Heart right ventricle (tissue), 16 donors: ENCODE results near the gene PTCD2. TPM values are rescaled to one million over a fixed set of nuclear protein-coding genes. Genes with fewer than 3 reads are reported as not detected.

ENCODE experiments used
- ATAC-seq, 8 donors: fragments of 200-7000 bp; cut with Tn5 transposase; one replicate each; pipeline ENCODE4 v1.9.1; 2020; ENCODE audit warnings: mild to moderate bottlenecking in 8 of 8, moderate library complexity in 8 of 8, moderate number of reproducible peaks in 1 of 8
- DNase-seq, 2 donors: peaks; one replicate each; pipeline ENCODE4 v3.0.0-alpha.2; 2020
- H3K27ac ChIP-seq, 10 donors: fragments of 200-600 bp; sonication (generic) in 2 of 10; one replicate each; pipeline versions ENCODE4 v1.5.0 to v1.8.0; 2020 to 2022; ENCODE audit warnings: mild to moderate bottlenecking in 3 of 10
- H3K27me3 ChIP-seq, 7 donors: fragments of 200-600 bp; one replicate each; pipeline ENCODE4 v1.8.0; 2021 to 2022; ENCODE audit warnings: mild to moderate bottlenecking in 2 of 7
- H3K36me3 ChIP-seq, 9 donors: fragments of 200-600 bp; sonication (generic) in 1 of 9; one replicate each; pipeline versions ENCODE4 v1.5.0 to v1.8.0; 2020 to 2022; ENCODE audit warnings: mild to moderate bottlenecking in 2 of 9
- H3K4me1 ChIP-seq, 9 donors: fragments of 200-600 bp; sonication (generic) in 1 of 9; one replicate each; pipeline versions ENCODE4 v1.5.0 to v1.8.0; 2020 to 2022; ENCODE audit warnings: mild to moderate bottlenecking in 4 of 9
- H3K4me3 ChIP-seq, 10 donors: fragments of 200-600 bp; sonication (generic) in 2 of 10; one replicate each; pipeline versions ENCODE4 v1.5.0 to v1.8.0; 2020 to 2022; ENCODE audit warnings: mild to moderate bottlenecking in 7 of 10, moderate library complexity in 2 of 10
- H3K9me3 ChIP-seq, 11 donors: fragments of 200-600 bp in 10 of 11; sonication (generic) in 2 of 11; one replicate each; pipeline versions ENCODE4 v1.5.0 to v1.8.0; 2013 to 2022; ENCODE audit warnings: mild to moderate bottlenecking in 2 of 11, control low read depth in 1 of 11, moderate library complexity in 1 of 11
- CTCF ChIP-seq, 9 donors: fragments of 200-600 bp; sonication (generic) in 2 of 9; IDR thresholded peaks; one replicate each; pipeline versions ENCODE4 v1.5.0 to v1.8.0; 2021 to 2022; ENCODE audit warnings: antibody characterized with exemption in 9 of 9, mild to moderate bottlenecking in 5 of 9, moderate library complexity in 1 of 9
- WGBS, 2 donors: extraction: QIAGEN DNeasy Blood & Tissue Kit; methylation state at CpG; one replicate each; pipeline ENCODE4 v1.1.7; 2013; ENCODE audit warnings: inconsistent platforms in 1 of 2; 5-methylcytosine and 5-hydroxymethylcytosine counted together
- intact Hi-C, 10 donors: fragments of 100-400 bp; cut with DNase I; formaldehyde crosslinking; loops; one replicate each; pipeline versions ENCODE4 v1.11.1 to v1.14.2; 2022
- polyA plus RNA-seq, 2 donors: library from polyadenylated mRNA; stranded (reverse); fragments of 200-250 nt; gene quantifications; one replicate each; pipeline ENCODE4 v1.2.3, GENCODE V29; 2013
- total RNA-seq, 10 donors: library from RNA; stranded (reverse); fragmentation: NEBNext Ultra II Directional in 3 of 10; extraction: Animal tissue kit (Norgen Biotek cat#: 25700) in 3 of 10; gene quantifications; one replicate each; pipeline versions ENCODE4 v1.2.1 to v1.2.4, GENCODE V29; 2021 to 2023
- donor health status: Arrhythmogenic right ventricular cardiomyopathy.
- donor health status: ischemic (EF 13 %, LVEDD 7.1; RV severe dilation, severe dysfunction).
- donor health status: healthy with polysubstance abuse.
- donor health status: DM: no; HTN: yes; CAD: no.
- donor health status: DM: no; HTN: no; CAD: no.
- donor health status: ischemic (EF 25% LVEDD 6.9; RV normal size, moderate dysfunction).
- donor health status: ischemic (EF 25% LVEDD 5.7; RV mildly dilated, moderate dysfunction).
- donor health status: healthy.
- donor health status: DM: yes; HTN: yes; CAD: no.
- donor health status: Ischemic cardiomyopathy.
- donor health status: ischemic (EF 35%, LVEDD 5.7; RV mildly dilated, moderate dysfunction).
- donor health status: nonischemic (EF 11% LVEDD 7.7; RV severe dilation, severe dysfunction).
- donor health status: DM: yes; HTN: yes; CAD: no.
- donor health status: PGD.
- donor health status: ischemic (EF 29% LVEDD 5.4; RV normal size, mild dysfunction).
- donor health status: nonischemic (EF 23%, LVEDD 6.1; RV moderate dilation, normal function).

Gene PTCD2
- total and polyA plus RNA-seq, 12 donors = 1.8 to 28.9 (median 20.5) TPM

- no peak for DNase-seq
- intact Hi-C loops = loop anchor here in 2 of 10 donors (5.0 to 10.0 kb wide), 2 partner anchors 401 to 469 kb away; no protein-coding TSS in a partner anchor
- peak in 7 of 9 donors; percentile 41 to 66 (median 50) for TF ChIP-seq CTCF (IDR thresholded peaks at IDR 0.05)
- Histone ChIP-seq H3K36me3 (peaks cover 0 to 37% (median 11%) of the 10 kb centered on the region in 9 donors), H3K27ac (no peak overlapping the region), H3K27me3 (no peaks in the 10 kb centered on the region), H3K4me1 (peaks cover 0 to 19% (median 0%) of the 10 kb centered on the region in 9 donors), H3K9me3 (no peaks in the 10 kb centered on the region), H3K4me3 (no peak overlapping the region)
- 61 to 74% methylated on average over 5 of the region's 5 CpGs for WGBS, 2 donors
- ATAC-seq = peak in 7 of 8 donors; percentile 67 to 91 (median 75)
Observed at GRCh38 chr5:72355706-72356299, 35.6 kb downstream of the PTCD2 start.

- intact Hi-C loops = loop anchor here in 2 of 10 donors (5.0 to 10.0 kb wide), 2 partner anchors 401 to 468 kb away; no protein-coding TSS in a partner anchor
- H3K27ac ChIP-seq = no peak overlapping the region
- H3K4me3 ChIP-seq = no peak overlapping the region
- DNase-seq = no peak
- H3K9me3 ChIP-seq = no peaks in the 10 kb centered on the region
- no peak for ATAC-seq
- 84 to 85% methylated on average over 1 of the region's 1 CpG for WGBS, 2 donors
- peaks cover 0 to 19% (median 0%) of the 10 kb centered on the region in 9 donors for H3K4me1 ChIP-seq
- no peak for TF ChIP-seq CTCF (IDR thresholded peaks at IDR 0.05)
- H3K27me3 ChIP-seq = no peaks in the 10 kb centered on the region
- H3K36me3 ChIP-seq = peaks cover 0 to 43% (median 11%) of the 10 kb centered on the region in 9 donors
Observed at GRCh38 chr5:72356361-72356760, 36.2 kb downstream of the PTCD2 start.

GRCh38 chr5:72358925-72359324 lies 38.8 kb downstream of the PTCD2 start:
- H3K36me3 ChIP-seq = peaks cover 0 to 56% (median 11%) of the 10 kb centered on the region in 9 donors
- ATAC-seq (no peak), DNase-seq (no peak)
- no peak for TF ChIP-seq CTCF (IDR thresholded peaks at IDR 0.05)
- no peak overlapping the region for H3K4me3 ChIP-seq
- no peaks in the 10 kb centered on the region for H3K9me3 ChIP-seq
- peaks cover 0 to 18% (median 0%) of the 10 kb centered on the region in 9 donors for H3K4me1 ChIP-seq
- intact Hi-C loops = loop anchor here in 2 of 10 donors (5.0 to 10.0 kb wide), 2 partner anchors 398 to 466 kb away; no protein-coding TSS in a partner anchor
- H3K27me3 ChIP-seq = no peaks in the 10 kb centered on the region
- H3K27ac ChIP-seq = no peak overlapping the region

- H3K4me3 ChIP-seq = no peak overlapping the region
- intact Hi-C loops = loop anchor here in 4 of 10 donors (5.0 to 10.0 kb wide), 3 partner anchors 397 to 465 kb away; partner anchors contain the start of gene TNPO1 (in 1 of the 4)
- ATAC-seq = no peak
Observed at GRCh38 chr5:72359886-72360285, 39.7 kb downstream of the PTCD2 start.

More at GRCh38 chr5:72359886-72360285, 39.7 kb downstream of the PTCD2 start:
- Histone ChIP-seq H3K36me3 (peaks cover 0 to 61% (median 11%) of the 10 kb centered on the region in 9 donors), H3K9me3 (no peaks in the 10 kb centered on the region), H3K27me3 (no peaks in the 10 kb centered on the region), H3K4me1 (peaks cover 0 to 19% (median 0%) of the 10 kb centered on the region in 9 donors), H3K27ac (no peak overlapping the region)
- no peak for TF ChIP-seq CTCF (IDR thresholded peaks at IDR 0.05)
- DNase-seq = no peak
- WGBS, 2 donors = 97% methylated on average over 1 of the region's 1 CpG
